Measurements from ENCODE around the gene PMS2.
"Not testable (repeated sequence)": the region's sequence is repeated elsewhere in the genome, so short reads cannot be mapped to it uniquely, and the experiment has no call there.

The PMS2 gene

GRCh38 chr7:6015917-6016652 lies 7.2 kb upstream of the PMS2 start:
- peak overlapping the region in 1 of 2 donors; percentile 21 for H3K27ac ChIP-seq
- DNase-seq (ENCODE audit: low spot score): no peak
- TF ChIP-seq, protein P1, sequence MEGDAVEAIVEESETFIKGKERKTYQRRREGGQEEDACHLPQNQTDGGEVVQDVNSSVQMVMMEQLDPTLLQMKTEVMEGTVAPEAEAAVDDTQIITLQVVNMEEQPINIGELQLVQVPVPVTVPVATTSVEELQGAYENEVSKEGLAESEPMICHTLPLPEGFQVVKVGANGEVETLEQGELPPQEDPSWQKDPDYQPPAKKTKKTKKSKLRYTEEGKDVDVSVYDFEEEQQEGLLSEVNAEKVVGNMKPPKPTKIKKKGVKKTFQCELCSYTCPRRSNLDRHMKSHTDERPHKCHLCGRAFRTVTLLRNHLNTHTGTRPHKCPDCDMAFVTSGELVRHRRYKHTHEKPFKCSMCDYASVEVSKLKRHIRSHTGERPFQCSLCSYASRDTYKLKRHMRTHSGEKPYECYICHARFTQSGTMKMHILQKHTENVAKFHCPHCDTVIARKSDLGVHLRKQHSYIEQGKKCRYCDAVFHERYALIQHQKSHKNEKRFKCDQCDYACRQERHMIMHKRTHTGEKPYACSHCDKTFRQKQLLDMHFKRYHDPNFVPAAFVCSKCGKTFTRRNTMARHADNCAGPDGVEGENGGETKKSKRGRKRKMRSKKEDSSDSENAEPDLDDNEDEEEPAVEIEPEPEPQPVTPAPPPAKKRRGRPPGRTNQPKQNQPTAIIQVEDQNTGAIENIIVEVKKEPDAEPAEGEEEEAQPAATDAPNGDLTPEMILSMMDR (IDR thresholded peaks at IDR 0.05): no peak
- no peak overlapping the region for H3K4me3 ChIP-seq

DNA sequence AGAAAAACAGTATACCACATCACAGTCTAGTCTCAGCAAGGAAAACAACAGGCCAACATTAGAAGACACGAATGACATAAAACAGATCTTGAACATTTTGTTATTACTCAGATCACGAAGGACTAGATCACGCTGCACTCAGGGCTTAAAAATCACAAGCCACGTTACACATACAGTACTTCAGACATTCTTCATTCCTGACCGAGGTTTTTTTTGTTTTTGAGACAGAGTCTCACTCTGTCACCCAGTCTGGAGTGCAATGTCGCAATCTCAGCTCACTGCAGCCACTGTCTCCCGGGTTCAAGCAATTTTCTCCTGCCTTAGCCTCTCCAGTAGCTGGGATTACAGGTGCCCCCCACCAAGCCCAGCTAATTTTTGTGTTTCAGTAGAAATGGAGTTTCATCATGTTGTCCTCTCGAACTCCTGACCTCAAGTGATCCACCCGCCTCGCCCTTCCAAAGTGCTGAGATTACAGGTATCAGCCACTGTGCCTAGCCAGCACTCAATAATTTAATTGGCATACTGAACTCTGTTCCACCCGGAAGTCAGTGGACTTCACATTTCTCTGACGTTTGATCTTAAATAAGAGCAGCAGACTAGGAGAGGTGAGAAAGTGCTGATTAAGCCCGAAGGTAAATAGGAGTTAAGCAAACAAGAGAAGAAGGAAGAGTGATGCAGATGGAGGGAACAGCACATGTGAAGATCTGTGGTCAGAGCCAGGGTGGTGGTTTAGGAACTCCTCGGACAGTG lies 3.7 kb upstream of the PMS2 start:
- TF ChIP-seq, protein P1 (IDR thresholded peaks at IDR 0.05): no peak
- Histone ChIP-seq H3K27ac (no peak overlapping the region), H3K4me3 (no peak overlapping the region)
- no peak for DNase-seq (ENCODE audit: low spot score)

DNA sequence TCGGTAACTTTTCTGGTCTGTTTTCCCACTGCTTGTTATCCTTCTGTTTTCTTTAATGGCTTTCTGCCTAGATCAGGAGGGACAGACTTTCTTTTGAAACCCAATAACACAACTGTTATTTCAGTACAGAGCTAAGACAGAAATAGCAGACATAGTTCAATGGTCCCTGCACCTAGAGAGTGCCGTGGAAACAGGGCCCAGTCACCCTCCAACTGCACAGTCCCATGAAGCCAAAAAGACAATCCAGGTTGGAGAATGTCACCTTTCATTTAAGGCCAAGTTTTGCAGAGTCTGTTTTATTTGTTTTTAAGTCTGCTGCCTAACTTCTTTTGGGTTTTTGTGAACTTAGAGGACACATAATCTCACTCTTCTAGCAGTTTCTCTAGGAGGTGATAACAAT lies 2.7 kb upstream of the PMS2 start:
- Histone ChIP-seq H3K27ac (no peak overlapping the region), H3K4me3 (no peak overlapping the region)
- TF ChIP-seq, protein P1 (IDR thresholded peaks at IDR 0.05): no peak
- no peak for DNase-seq (ENCODE audit: low spot score)

DNA sequence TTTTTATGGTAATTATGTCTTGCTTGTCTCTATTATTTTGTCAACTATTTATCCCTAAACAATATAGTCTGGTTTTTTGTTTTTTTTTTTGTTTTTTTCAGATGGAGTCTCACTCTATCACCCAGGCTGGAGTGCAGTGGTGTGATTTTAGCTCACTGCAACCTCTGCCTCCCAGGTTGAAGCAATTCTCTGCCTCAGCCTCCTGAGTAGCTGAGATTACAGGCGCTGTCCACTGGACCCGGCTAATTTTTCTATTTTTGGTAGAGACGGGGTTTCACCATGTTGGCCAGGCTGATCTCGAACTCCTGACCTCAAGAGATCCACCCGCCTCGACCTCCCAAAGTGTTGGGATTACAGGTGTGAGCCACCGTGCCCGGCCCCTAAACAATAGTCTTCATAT lies 1.5 kb upstream of the PMS2 start:
- not testable (repeated sequence) for DNase-seq (ENCODE audit: low spot score); H3K4me3 ChIP-seq; H3K27ac ChIP-seq

- Histone ChIP-seq H3K4me3 (peak overlapping the region; percentile 92), H3K27ac (peak overlapping the region in 1 of 2 donors; percentile 48)
- DNase-seq (ENCODE audit: low spot score): not testable (repeated sequence)
Measured at GRCh38 chr7:6007835-6008590, 836 bp downstream of the PMS2 start.

DNA sequence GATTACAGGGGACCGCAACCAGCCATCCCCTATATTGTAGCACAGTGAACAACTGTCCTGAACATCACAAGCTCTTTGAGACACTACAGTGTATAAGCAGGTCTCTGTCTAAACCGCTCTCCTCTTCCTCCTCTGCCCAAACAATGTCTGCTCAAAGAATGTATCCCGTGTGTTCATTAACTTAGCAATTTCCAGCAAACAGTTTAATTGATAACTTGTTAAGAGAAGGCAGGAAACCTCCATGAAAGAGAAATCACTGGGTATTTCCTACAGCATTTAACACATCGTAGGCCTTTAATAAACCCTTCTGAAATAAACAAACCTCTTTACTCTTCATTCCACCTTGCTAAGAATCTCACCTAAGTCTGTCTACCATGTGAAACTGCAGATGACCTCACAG lies 1.5 kb downstream of the PMS2 start:
- no peak overlapping the region for H3K27ac ChIP-seq
- TF ChIP-seq, protein P1 (IDR thresholded peaks at IDR 0.05): no peak
- DNase-seq (ENCODE audit: low spot score): no peak
- no peak overlapping the region for H3K4me3 ChIP-seq

GRCh38 chr7:5997210-5997808 lies 11.5 kb downstream of the PMS2 start:
- TF ChIP-seq, protein P1 (IDR thresholded peaks at IDR 0.05): peak; percentile 42
- Histone ChIP-seq H3K27ac (no peak overlapping the region), H3K4me3 (no peak overlapping the region)
- no peak for DNase-seq (ENCODE audit: low spot score)

GRCh38 chr7:5987061-5987460 lies 21.8 kb downstream of the PMS2 start:
- not testable (repeated sequence) for H3K27ac ChIP-seq; DNase-seq (ENCODE audit: low spot score); H3K4me3 ChIP-seq

DNA sequence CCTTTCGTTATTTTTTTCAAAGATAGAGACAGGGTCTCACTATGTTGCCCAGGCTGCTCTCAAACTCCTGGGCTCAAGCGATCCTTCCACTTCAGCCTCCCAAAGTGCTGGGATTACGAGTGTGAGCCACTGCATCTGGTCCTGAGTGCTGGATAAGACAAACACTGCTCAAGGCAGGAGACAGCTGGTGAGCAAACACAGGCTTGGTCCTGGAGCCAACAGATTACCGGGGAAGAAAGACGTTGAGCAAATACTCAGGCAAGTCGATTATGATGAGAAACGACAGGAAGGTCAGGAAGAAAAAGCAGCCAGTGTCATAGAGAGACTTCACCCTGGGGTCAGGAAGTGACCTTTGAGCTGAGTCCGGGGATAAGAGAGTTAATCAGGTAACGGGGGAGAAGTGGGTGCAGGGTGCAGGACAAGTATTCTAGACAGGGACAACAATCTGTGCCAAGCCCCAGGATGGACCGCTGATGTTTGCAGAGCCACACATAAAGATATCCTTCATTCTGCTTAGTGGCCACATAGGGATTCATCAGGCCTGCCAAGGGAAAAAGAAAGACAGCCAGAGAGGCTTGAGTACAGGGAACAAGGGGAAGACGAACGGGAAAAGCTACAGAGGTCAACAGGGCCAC lies 29.1 kb downstream of the PMS2 start:
- H3K27ac ChIP-seq; DNase-seq (ENCODE audit: low spot score): not testable (repeated sequence)

GRCh38 chr7:5973580-5973979 lies 35.3 kb downstream of the PMS2 start:
- DNase-seq (ENCODE audit: low spot score); H3K27ac ChIP-seq; H3K4me3 ChIP-seq: not testable (repeated sequence)

More for the DNA sequence above, 29.1 kb downstream of the PMS2 start:
- not testable (repeated sequence) for H3K4me3 ChIP-seq

- not testable (repeated sequence) for H3K4me3 ChIP-seq; H3K27ac ChIP-seq; DNase-seq (ENCODE audit: low spot score)
Measured at GRCh38 chr7:5970347-5970911, 38.4 kb downstream of the PMS2 start, which contains the start of gene RSPH10B. Gene RSPH10B, minus strand, starts transcription at chr7:5970689. Its CDS starts 3,573 bp downstream, at chr7:5967116.

All from coronary artery (tissue), 2 donors.